ENCODE measurements around the gene ISX.

ISX gene

DNA sequence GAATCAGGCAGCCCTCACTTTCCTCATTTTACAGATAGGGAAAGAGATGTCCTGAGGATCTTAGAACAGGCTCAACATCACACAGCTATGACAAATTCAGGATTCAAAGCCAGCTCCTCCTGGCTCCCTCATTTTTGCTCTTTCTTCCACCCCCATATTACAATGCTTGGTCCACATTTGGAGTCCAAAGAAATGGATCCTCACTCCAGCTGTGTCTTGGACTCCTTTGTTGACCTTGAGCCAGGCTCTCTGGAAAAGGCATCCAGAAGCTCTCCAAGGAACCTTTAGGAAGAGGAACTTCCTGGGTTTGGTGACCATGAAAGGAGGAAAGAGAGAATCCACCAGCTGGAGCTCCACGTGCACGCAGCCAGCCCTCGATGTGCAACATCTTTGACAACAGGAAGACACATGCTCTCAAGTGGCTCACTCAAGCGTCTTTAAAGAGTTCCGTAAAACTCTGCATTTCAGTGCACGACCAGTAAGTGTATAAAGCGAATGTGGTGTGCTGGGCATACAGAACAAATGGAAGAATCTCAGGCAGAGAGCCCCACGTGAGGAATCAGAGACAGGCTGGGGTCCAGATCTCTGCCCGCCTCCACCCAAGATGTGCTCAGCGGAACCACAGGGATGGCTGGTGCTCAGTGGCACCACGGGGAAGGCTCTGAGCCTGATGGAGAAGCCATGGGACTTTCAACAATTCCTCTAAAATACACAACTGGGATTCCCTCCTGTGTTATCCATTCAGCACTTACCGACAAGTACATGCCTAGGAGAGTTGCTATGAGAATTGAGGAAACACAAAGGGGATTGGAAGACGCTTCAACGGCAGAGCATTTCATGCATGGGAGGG lies 48.4 kb downstream of the ISX start:
- DNase-seq: no peak

DNA sequence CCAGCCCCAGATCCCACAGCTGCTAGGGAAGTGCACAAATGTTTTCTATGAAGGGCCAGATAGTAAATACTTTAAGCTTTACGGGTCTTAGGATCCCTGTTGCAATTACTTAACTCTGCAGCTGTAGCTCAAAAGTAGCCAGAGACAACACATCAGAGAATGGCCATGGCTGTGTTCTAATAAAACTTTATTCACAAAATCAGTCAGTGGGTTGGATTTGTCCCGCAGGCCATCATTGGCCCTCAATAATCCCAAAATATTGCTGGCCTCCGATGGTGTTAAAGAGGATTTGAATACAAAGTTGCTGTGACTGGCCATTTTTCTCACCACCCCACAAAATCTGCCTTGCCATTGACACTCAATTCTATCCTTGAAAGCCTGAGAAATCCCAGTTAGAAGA lies 49.6 kb downstream of the ISX start:
- DNase-seq: no peak

DNA sequence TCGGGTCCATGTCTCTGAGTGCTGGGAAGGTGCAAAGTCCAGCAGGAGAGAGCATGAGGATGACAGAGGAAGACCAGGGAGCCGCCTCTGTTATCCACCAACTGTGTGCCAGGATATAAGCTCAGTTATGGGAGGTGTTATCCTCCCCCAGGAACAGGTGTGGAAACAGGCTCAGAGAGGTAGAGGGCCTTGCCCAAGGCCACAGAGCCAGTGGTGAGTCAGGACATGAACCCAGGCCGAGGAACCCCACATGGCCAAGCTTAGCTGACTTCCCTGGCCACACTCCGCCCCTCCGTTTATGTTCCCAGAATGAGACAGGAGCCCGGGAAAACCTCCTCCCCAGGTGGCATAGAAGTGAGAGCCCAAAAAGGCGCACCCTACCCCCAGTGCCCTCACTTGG lies 50.3 kb downstream of the ISX start:
- DNase-seq: no peak

DNA sequence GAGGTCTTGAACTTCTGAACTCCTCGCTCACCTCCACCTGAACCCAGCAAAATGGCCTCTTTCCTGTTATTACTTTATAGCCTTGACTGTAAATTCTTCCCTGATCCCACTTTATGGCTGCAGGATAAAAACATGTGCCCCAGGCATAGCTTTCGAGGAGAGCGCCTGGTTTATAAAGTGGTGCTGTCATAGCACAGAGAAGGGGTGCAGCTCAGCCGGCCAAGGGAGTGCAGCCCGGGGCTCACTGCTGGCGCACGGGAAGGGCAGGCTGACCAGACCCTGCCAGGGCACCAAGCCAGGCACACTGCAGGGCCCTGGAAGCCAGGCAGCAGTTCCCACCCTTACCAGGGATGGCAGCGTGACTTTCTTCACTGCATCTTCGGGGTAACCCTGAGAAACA lies 50.9 kb downstream of the ISX start:
- no peak for DNase-seq

DNA sequence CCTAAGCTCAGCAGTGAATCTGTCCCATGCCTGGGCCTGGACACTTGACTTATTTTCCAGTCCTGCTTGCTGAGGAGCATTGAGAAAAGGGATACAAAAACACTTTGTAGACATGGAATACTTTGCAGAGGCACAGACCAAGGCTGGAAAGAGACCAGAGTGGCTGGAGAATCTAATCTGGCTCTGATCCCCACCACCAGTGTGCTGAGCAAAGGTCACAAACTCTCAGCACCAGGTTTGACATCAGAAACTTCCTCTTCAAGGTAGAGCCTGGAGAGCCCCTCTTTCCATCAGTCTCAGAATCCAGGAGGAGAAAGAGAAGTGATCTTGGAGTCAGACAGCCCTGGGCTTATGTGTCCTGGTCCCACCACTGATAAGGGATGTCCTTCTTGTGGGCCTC lies 53.5 kb downstream of the ISX start:
- DNase-seq: no peak

DNA sequence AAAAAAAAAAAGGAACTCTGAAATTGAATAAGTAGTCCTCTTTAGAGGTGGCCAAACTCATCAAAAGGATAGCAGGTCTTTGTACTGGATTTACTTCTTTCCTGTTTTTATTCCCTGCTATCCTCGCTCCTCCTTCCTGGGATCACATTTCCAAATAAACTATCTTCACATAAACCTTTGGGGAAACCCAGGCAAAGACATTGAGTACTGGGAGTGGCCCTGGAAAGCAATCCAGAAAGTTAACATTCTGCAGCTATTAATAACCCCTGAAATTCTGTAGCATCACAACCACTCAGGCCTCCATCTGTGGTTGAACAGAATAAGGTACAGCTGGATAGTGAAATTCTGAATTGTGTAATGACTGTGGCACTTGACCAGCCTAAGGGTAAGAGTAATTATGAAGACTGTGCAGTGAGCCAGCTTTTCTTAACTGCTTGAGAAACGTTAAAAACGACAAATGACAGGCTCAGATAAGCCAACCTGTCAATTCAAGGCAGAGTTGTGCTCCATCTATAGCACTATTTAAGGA lies 58.8 kb downstream of the ISX start:
- DNase-seq: no peak

DNA sequence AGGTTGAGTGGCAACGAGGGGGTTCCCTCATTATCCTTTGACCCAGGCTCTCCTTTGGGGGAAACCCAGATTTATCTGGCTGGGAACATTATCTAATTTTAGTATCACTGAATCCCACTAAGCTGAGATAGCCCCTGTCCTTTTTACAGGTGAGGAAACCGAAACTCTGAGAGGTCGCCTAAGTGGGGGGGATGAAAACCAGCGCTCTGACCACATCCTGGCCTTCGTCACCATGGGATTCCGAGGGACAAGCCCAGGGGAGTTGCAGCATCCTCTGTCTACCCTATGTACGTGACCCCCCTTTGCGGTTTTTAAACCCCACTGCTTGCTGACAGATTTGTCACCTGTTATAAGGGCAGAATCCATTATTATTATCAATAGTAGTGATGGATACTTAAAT lies 61.0 kb downstream of the ISX start:
- no peak for DNase-seq

DNA sequence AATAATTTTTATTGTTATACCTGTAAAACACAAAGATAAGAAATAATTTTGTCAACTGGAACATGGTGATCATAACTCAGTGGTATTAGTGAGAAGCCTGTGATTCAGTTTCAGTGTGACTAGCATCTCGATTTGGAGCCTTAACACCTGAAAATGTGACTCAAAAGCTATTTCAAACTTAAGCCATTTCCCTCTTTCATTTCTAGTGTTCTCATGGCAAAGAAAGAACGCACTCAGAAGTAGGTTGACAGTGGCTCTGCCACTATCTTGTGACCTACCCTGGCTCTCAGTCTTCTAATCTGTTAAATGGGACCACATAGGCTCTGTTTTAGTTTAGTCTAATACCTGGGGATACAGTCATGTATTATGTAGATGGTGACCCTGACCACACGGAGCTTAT lies 62.7 kb downstream of the ISX start:
- no peak for DNase-seq

DNA sequence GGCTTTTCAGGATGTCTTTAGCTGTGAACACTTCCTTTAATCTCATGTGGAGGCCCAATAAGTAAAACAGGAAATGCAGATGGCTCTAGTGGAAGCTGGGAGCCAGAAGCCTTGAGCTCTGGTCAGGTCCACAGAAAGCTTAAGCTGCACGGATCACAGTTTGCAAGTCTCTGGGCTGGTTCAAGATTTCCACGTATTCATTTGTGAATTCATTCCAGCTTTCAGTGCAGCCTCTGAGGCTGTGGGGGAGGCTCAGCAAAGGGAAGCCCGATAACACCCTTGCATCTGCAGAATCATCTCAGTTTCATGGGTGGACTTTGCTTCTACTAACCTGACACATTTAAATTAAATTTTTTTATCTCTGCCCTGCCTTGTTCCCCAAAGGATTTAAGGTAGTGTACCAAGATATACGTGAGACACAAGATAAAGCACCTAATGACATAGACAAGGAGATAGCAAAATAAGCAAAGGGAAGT lies 65.6 kb downstream of the ISX start:
- no peak for DNase-seq

DNA sequence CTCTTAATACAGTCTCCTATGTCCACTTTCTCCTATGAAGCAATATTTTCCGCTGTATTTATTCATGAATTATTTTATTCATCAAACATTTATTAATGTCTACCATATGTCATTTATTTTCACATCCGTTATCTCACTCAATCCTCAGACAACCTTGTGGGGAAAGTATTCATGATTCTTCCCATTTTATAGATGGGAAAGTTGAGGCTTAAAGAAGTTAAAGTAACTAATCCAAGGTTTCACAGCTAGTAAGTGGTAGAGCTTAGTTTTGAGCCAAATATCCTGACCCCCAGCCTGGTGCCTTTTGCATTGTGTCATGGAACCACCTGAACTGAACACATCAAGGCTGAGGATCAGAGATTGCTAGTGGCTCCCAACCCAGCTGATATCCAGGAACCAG lies 66.6 kb downstream of the ISX start:
- DNase-seq: no peak

DNA sequence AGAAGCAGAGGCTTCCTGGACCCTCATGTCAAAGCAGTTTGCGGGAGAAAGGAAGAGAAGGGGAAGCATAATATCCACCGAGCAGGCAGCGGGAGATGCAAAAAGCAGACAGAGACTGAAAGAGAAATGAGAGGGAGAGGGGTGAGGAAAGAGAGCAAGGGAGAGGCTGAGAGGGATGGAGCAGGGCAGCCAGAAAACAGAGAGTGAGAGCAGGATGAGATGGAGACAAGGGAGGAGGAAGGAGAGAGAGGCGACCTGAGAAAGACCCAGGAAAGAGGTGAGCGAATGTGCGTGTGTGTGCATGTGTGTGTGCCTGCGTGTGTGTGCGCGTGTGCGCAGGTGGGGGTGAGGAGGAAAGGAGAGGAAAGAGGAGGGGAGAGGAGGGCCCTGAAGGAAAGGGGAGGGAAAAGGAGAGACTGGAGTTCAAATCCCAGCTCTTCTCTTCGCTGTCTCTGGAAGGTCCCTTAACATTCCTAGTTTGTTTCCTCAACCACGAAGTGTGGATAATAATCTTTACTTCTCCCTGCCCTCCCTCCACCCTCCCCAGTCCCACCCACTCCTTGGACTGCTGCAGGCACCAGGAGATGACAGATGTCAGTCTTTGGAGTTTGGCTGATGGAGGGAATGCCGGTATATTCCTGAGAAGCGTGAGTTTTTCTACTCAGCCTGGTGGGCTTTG lies 67.9 kb downstream of the ISX start:
- no peak for DNase-seq

DNA sequence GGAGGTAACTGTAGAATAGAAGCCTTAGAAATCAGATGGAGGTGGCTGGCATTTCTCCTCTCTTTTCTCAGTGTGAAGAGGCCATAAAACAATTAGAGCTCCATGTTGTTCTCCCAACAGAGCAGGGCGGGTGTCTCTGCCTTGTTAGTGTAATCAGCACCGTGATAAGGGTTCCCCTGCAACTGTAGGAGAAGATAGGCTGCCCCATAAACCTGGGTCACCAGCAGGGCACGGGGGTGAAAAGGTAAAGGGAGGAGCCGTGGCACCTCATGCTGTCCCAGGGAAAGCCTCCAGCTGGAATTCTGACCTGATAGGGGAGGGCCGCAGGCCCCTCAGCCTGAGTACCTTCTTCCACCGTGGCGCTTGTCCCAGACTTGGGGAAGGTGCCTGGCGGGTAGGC lies 68.7 kb downstream of the ISX start:
- DNase-seq: no peak

DNA sequence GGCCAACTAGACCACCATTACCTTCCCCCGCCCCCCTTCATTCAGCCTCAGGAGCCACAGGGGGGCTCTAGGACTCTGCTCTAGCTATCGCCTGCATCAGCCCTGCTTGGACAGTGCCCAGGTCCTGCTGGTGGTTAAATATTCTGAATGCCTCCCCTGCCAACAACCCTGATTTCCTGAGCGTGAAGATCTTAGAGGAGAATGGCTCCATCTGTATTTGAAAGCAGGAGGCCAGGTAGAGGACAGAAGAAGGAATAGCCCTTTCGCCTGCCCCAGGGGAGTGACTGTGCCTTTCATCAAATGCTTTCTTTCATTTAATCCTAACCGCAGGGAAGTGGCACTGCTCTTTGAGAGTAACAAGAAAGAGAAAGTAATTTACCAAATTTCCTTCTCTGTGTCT lies 69.2 kb downstream of the ISX start:
- DNase-seq: no peak

Measured in stimulated activated CD8-positive, alpha-beta memory T cell treated with anti-CD3 and anti-CD28 coated beads, Interleukin-4, amount 100 ng/mL, for 48 hours (primary cell).